Endothelial cell of umbilical vein (primary cell): ENCODE results near the gene RPS28. TPM values are rescaled to one million over a fixed set of nuclear protein-coding genes. Genes with fewer than 3 reads are reported as not detected.
"Not testable (repeated sequence)": the region's sequence is repeated elsewhere in the genome, so short reads cannot be mapped to it uniquely, and the experiment has no call there.

Experiments
- BruUV-seq: library from RNA; stranded (reverse); fragments of 400-500 nt; replicated peaks from 2 replicates; lab custom pipeline; 2021; lab: Mats Ljungman, UMichigan
- CTCF ChIA-PET: fragments of 300-600, 350-600 bp; sonication (Branson Sonifier 250); formaldehyde crosslinking; loops from one replicate; lab custom pipeline; 2021; ENCODE audit warnings: antibody characterized with exemption, inconsistent platforms; lab: Charles Lee
- POLR2A ChIA-PET: fragments of 300-600, 350-600 bp; sonication (Branson Sonifier 250); formaldehyde crosslinking; loops from one replicate; lab custom pipeline; 2021; ENCODE audit warnings: antibody characterized with exemption, inconsistent platforms; lab: Charles Lee
- DNase-seq: peaks from one replicate; pipeline ENCODE4 v3.0.0-alpha.2; 2011; ENCODE audit warnings: low read depth, low spot score
- FAIRE-seq: peaks from 2 replicates; lab custom pipeline; 2011; peaks lifted over from hg19 to GRCh38; lab: Jason Lieb, UNC
- H2AFZ ChIP-seq: 2 replicates; pipeline ENCODE4 v1.6.0; 2012; ENCODE audit warnings: low read depth, low read length, control low read depth, inconsistent platforms
- H3K27ac ChIP-seq: 2 replicates; pipeline ENCODE4 v1.5.1; 2011; ENCODE audit warnings: low read depth, mild to moderate bottlenecking, control low read depth, low read length, moderate library complexity; ENCODE audit not compliant: insufficient read depth
- H3K27me3 ChIP-seq, 2 experiments: 2 replicates each; pipeline versions ENCODE4 v1.6.0 to v1.6.1; 2011; ENCODE audit warnings: low read length in 2 of 2, mixed read lengths in 1 of 2; ENCODE audit not compliant: control insufficient read depth in 2 of 2, insufficient read depth in 2 of 2
- H3K36me3 ChIP-seq, 2 experiments: 2 replicates in 1 of 2; 3 replicates in 1 of 2; pipeline ENCODE4 v1.5.1; 2011; ENCODE audit warnings: low read length in 2 of 2, mild to moderate bottlenecking in 1 of 2, moderate library complexity in 1 of 2; ENCODE audit not compliant: control insufficient read depth in 2 of 2, insufficient read depth in 2 of 2; ENCODE audit errors: extremely low read depth in 1 of 2
- H3K4me1 ChIP-seq: 3 replicates; pipeline ENCODE4 v1.5.1; 2011; ENCODE audit warnings: mild to moderate bottlenecking, low read length; ENCODE audit not compliant: control insufficient read depth, insufficient read depth; ENCODE audit errors: extremely low read depth
- H3K4me2 ChIP-seq: 2 replicates; pipeline ENCODE4 v1.6.1; 2011; ENCODE audit warnings: low read length, control low read depth, mixed read lengths; ENCODE audit not compliant: insufficient read depth
- H3K4me3 ChIP-seq, 3 experiments: fragments of 200-600 bp in 1 of 3; sonication (generic), shearing (Covaris generic) in 1 of 3; replicated peaks in 1 of 3; 2 replicates each; pipeline ENCODE4 v1.5.1; 2011 to 2016; ENCODE audit warnings: control low read depth in 3 of 3, low read length in 3 of 3, mild to moderate bottlenecking in 2 of 3, inconsistent platforms in 1 of 3, low read depth in 1 of 3, moderate library complexity in 1 of 3; ENCODE audit not compliant: insufficient read depth in 1 of 3
- H3K79me2 ChIP-seq: 2 replicates; pipeline ENCODE4 v1.6.0; 2012; ENCODE audit warnings: low read length, inconsistent platforms; ENCODE audit not compliant: control insufficient read depth, insufficient read depth
- H3K9ac ChIP-seq: replicated peaks from 2 replicates; pipeline ENCODE3; 2011; ENCODE audit warnings: low read length, control low read depth; ENCODE audit not compliant: insufficient read depth; ENCODE audit errors: extremely low read depth
- H3K9me1 ChIP-seq: replicated peaks from 3 replicates; pipeline ENCODE4 v1.6.0; 2011; ENCODE audit warnings: mild to moderate bottlenecking, low read length; ENCODE audit not compliant: control insufficient read depth, insufficient read depth; ENCODE audit errors: extremely low read depth
- H3K9me3 ChIP-seq: replicated peaks from 2 replicates; pipeline ENCODE4 v1.5.1; 2012; ENCODE audit warnings: low read length, inconsistent platforms; ENCODE audit not compliant: control insufficient read depth, insufficient read depth
- H4K20me1 ChIP-seq: replicated peaks from 2 replicates; pipeline ENCODE3; 2011; ENCODE audit warnings: mild to moderate bottlenecking, low read length; ENCODE audit not compliant: control insufficient read depth, insufficient read depth; ENCODE audit errors: extremely low read depth
- CTCF ChIP-seq, 2 donors: IDR thresholded peaks; 1 replicate in 1 of 2; 2 replicates in 1 of 2; pipeline ENCODE4 v1.5.1; 2011; ENCODE audit warnings: low read length in 2 of 2, mild to moderate bottlenecking in 2 of 2, moderate library complexity in 2 of 2, control low read depth in 1 of 2, inconsistent platforms in 1 of 2, low read depth in 1 of 2; ENCODE audit not compliant: insufficient read depth in 1 of 2; ENCODE audit errors: extremely low read depth in 1 of 2
- EZH2 ChIP-seq: IDR thresholded peaks from 2 replicates; pipeline ENCODE4 v1.6.1; 2012; ENCODE audit warnings: borderline replicate concordance, low read depth, mild to moderate bottlenecking, moderate library complexity, low read length, inconsistent platforms; ENCODE audit not compliant: severe bottlenecking
- FOS ChIP-seq: IDR thresholded peaks from 2 replicates; pipeline ENCODE4 v1.6.1; 2011; ENCODE audit warnings: mild to moderate bottlenecking, low read length, moderate library complexity, borderline replicate concordance; ENCODE audit not compliant: insufficient read depth
- GATA2 ChIP-seq: IDR thresholded peaks from 2 replicates; pipeline ENCODE4 v1.7.0; 2011; ENCODE audit warnings: low read depth, mild to moderate bottlenecking, moderate library complexity, mixed read lengths, low read length; ENCODE audit not compliant: insufficient read length, insufficient read depth
- JUN ChIP-seq: IDR thresholded peaks from 2 replicates; pipeline ENCODE4 v1.6.1; 2011; ENCODE audit warnings: borderline replicate concordance, low read depth; ENCODE audit not compliant: insufficient read length, insufficient read depth
- MAX ChIP-seq: IDR thresholded peaks from 2 replicates; pipeline ENCODE4 v1.6.1; 2011; ENCODE audit not compliant: insufficient read depth, insufficient read length
- MYC ChIP-seq: IDR thresholded peaks from one replicate; pipeline ENCODE4 v1.6.1; 2011; ENCODE audit warnings: mild to moderate bottlenecking, low read depth, low read length
- POLR2A ChIP-seq: IDR thresholded peaks from 2 replicates; pipeline ENCODE4 v1.6.1; 2012; ENCODE audit warnings: low read depth, mild to moderate bottlenecking, control low read depth, low read length
- POLR2AphosphoS5 ChIP-seq: IDR thresholded peaks from 2 replicates; pipeline ENCODE4 v1.6.1; 2012; ENCODE audit warnings: low read depth, mild to moderate bottlenecking, control low read depth, low read length, moderate library complexity; ENCODE audit not compliant: insufficient read depth
- dilution Hi-C: fragments of 300-500 bp; cut with MboI; formaldehyde crosslinking; loops from one replicate; pipeline ENCODE4 v1.15.0; 2019; ENCODE audit warnings: low sequenced_read_pairs; ENCODE audit not compliant: extremely low pct_ligation_motif_present
- intact Hi-C: fragments of 100-400 bp; cut with micrococcal nuclease; formaldehyde crosslinking; loops from one replicate; pipeline ENCODE4 v1.10.0; 2022
- polyA plus RNA-seq, 4 experiments: library from polyadenylated mRNA; depleted of rRNA in 3 of 4; stranded (reverse) in 3 of 4; unstranded in 1 of 4; fragments of >200 nt; gene quantifications; 2 replicates each; pipeline versions ENCODE4 v1.2.1 to v1.2.3, GENCODE V29; 2011 to 2012; ENCODE audit warnings: missing spikeins in 1 of 4
- total RNA-seq: library from RNA; stranded (reverse); gene quantifications from 2 replicates; pipeline ENCODE4 v1.2.3, GENCODE V29; 2021

RPS28 gene
- total and polyA plus RNA-seq, 2 donors (not counting 3 experiments of a cell fraction or from before 2014, with no cell fraction given), result 865 to 1,664 TPM

- intact Hi-C loops, H3K4me2 ChIP-seq, H3K36me3 ChIP-seq, H3K4me3 ChIP-seq, BruUV-seq, DNase-seq, H3K9me3 ChIP-seq, H2AFZ ChIP-seq, dilution Hi-C loops, H3K27ac ChIP-seq, H4K20me1 ChIP-seq, H3K79me2 ChIP-seq, H3K9me1 ChIP-seq, H3K9ac ChIP-seq, H3K27me3 ChIP-seq, FAIRE-seq: not testable (repeated sequence)
- POLR2A ChIA-PET, result interaction anchor here (0.7 to 1.4 kb wide), 3 partner anchors 37 to 103 kb away, joined by 3 to 4 read pairs (median 4); partner anchors contain the start of gene RAB11B
- H3K4me1 ChIP-seq, result peaks cover 28% of the 10 kb centered on the region
- CTCF ChIA-PET, result interaction anchor here (0.8 to 4.9 kb wide), 22 partner anchors 9 to 228 kb away, joined by 3 to 79 read pairs (median 12); partner anchors contain the start of genes ANGPTL4, KANK3, MARCHF2 and RAB11B
Measured at GRCh38 chr19:8352845-8353244, 31.5 kb downstream of the RPS28 start.

- peak overlapping the region; percentile 90 for H3K27ac ChIP-seq
- H2AFZ ChIP-seq, result no peak overlapping the region
- FAIRE-seq (peak; percentile 100), DNase-seq (peak; percentile 97)
- ChIA-PET CTCF (interaction anchor here (0.6 to 4.9 kb wide), 17 partner anchors 8 to 224 kb away, joined by 3 to 79 read pairs (median 21); partner anchors contain the start of genes ANGPTL4, HNRNPM, MARCHF2 and RAB11B), POLR2A (interaction anchor here (0.5 to 1.8 kb wide), 7 partner anchors 8 to 68 kb away, joined by 3 to 8 read pairs (median 4); partner anchors contain the start of genes ANGPTL4, MARCHF2 and RAB11B)
- no peaks in the 10 kb centered on the region for H3K79me2 ChIP-seq
- no peaks in the 10 kb centered on the region for H3K36me3 ChIP-seq
- dilution Hi-C loops (no loop called here), intact Hi-C loops (loop anchor here (1.0 to 2.0 kb wide), 3 partner anchors 11 to 89 kb away; partner anchors contain the start of genes HNRNPM and RAB11B)
- no peaks in the 10 kb centered on the region for H3K9me3 ChIP-seq
- H4K20me1 ChIP-seq, result no peaks in the 10 kb centered on the region
- peak overlapping the region; percentile 68 for H3K9ac ChIP-seq
- no peaks in the 10 kb centered on the region for H3K27me3 ChIP-seq
- H3K4me2 ChIP-seq, result peak overlapping the region; percentile 37
- no peak for TF ChIP-seq CTCF (IDR thresholded peaks at IDR 0.05; ENCODE audit: extremely low read depth in 1 of 2, insufficient read depth in 1 of 2, low read depth in 1 of 2, low read length in 2 of 2)
- TF ChIP-seq EZH2, result no peak
- peak; percentile 99 for TF ChIP-seq POLR2AphosphoS5
- peak; percentile 93 for TF ChIP-seq JUN
- TF ChIP-seq MAX, result no peak
- TF ChIP-seq GATA2, result peak; percentile 63
- peak; percentile 62 for TF ChIP-seq POLR2A
- TF ChIP-seq FOS, result peak; percentile 100
- peak; percentile 82 for TF ChIP-seq MYC
- TSS peak; percentile 62 for BruUV-seq
- H3K9me1 ChIP-seq, result no peaks in the 10 kb centered on the region
- H3K4me3 ChIP-seq, result no peak overlapping the region
- H3K4me1 ChIP-seq, result peaks cover 28% of the 10 kb centered on the region
Measured at GRCh38 chr19:8355631-8356402, 34.5 kb downstream of the RPS28 start.
